ENCODE data around the gene CDK11B.

Gene CDK11B

DNA sequence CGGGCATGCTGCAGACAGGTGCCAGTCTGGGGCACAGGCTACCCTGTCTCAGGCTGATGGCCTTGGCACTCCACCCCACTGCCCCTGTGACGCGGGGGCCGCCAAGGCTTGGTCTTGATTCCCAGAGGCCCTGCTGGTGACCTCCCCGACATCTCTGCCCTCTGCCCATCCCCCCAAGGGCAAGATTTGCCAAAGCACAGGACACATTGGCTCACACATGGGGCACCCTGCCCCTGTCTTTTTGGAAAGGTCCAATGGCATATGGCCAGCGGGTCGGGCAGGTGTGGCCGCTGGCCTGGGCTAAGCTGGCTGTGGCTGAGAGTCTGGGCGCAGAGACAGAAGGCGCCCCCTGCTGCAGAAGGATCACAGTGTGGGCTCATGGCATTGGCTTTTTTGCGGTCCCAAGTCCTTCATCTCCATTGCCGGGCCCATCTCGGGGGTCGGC lies 38.9 kb downstream of the CDK11B start:
- H3K4me1 ChIP-seq (ENCODE audit: control insufficient read depth, insufficient read depth, low read length) = peaks cover 8% of the 10 kb centered on the region
- WGBS, 2 experiments = 81 to 82% methylated on average over 14 of the region's 14 CpGs

DNA sequence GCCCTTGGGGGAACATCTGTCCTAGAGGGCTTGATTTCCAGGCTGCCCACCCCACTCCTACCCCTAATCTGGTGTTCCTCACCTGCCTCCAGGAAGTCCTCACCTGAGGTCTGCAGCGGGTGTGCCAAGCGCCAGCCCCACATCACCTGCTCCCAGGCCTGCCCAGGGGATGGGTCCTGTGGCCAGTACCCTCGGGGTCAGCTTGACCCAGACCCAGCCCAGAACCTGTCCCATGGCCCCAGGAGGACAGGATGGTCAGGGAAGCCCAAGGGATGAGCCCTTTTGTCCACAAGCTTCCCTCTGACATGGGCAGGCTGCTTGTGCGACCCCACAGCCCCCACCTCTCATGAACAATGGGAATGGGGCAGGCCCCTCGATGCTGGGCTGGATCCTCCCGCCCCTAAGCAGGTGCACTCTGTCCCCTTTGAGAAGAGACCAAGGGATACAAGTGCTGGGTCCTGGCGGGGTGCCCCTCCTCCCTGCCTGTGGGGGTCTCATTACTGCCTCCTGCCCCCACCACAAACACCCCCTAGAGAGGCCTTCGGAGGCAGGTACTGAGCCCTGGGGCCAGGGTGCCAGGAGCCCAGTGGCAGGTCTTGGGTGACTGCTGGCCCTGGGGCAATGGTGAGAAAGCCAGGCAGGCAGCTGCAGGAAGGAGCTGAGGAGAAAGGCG lies 40.3 kb downstream of the CDK11B start:
- Histone ChIP-seq H3K9me3 (ENCODE audit: control insufficient read depth, low read length) (no peaks in the 10 kb centered on the region), H3K4me3 (ENCODE audit: insufficient read depth, low read depth, low read length) (no peak overlapping the region), H3K4me1 (ENCODE audit: control insufficient read depth, insufficient read depth, low read length) (peaks cover 16% of the 10 kb centered on the region), H3K27ac (ENCODE audit: insufficient read depth, low read depth, low read length, poor library complexity, severe bottlenecking) (no peak overlapping the region), H3K36me3 (ENCODE audit: control insufficient read depth, insufficient read depth, low read length) (peaks cover 4% of the 10 kb centered on the region), H3K27me3 (ENCODE audit: control insufficient read depth, insufficient read depth, low read length, poor library complexity, severe bottlenecking) (no peaks in the 10 kb centered on the region)
- 89 to 90% methylated on average over 9 of the region's 9 CpGs for WGBS, 2 experiments

More for the DNA sequence above, 38.9 kb downstream of the CDK11B start:
- Histone ChIP-seq H3K27ac (ENCODE audit: insufficient read depth, low read depth, low read length, poor library complexity, severe bottlenecking) (no peak overlapping the region), H3K36me3 (ENCODE audit: control insufficient read depth, insufficient read depth, low read length) (peaks cover 4% of the 10 kb centered on the region), H3K9me3 (ENCODE audit: control insufficient read depth, low read length) (no peaks in the 10 kb centered on the region), H3K27me3 (ENCODE audit: control insufficient read depth, insufficient read depth, low read length, poor library complexity, severe bottlenecking) (no peaks in the 10 kb centered on the region), H3K4me3 (ENCODE audit: insufficient read depth, low read depth, low read length) (no peak overlapping the region)

DNA sequence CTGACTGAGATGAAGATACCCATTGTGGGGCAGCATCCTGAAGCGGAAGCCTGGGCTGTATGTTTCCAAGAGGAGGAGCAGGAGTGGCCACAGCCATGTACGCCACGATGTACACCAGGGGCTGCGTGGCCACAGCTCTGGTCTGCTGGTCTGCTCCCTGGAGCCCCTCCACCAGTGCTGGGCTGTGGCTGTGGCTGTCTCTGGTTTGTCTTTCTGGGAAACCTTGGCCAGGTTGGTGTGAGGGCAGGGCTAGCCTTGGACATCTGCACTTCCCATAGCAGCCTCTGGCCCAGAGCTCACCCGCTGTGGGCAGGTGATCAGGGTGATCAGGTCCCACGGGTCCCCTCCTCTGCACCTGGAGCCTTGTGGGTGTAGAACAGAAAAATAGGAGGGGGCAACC lies 40.9 kb downstream of the CDK11B start:
- Histone ChIP-seq H3K4me3 (ENCODE audit: insufficient read depth, low read depth, low read length) (no peak overlapping the region), H3K9me3 (ENCODE audit: control insufficient read depth, low read length) (no peaks in the 10 kb centered on the region), H3K4me1 (ENCODE audit: control insufficient read depth, insufficient read depth, low read length) (peaks cover 16% of the 10 kb centered on the region), H3K36me3 (ENCODE audit: control insufficient read depth, insufficient read depth, low read length) (peaks cover 4% of the 10 kb centered on the region), H3K27me3 (ENCODE audit: control insufficient read depth, insufficient read depth, low read length, poor library complexity, severe bottlenecking) (no peaks in the 10 kb centered on the region), H3K27ac (ENCODE audit: insufficient read depth, low read depth, low read length, poor library complexity, severe bottlenecking) (no peak overlapping the region)
- 93 to 97% methylated on average over 6 of the region's 6 CpGs for WGBS, 2 experiments

DNA sequence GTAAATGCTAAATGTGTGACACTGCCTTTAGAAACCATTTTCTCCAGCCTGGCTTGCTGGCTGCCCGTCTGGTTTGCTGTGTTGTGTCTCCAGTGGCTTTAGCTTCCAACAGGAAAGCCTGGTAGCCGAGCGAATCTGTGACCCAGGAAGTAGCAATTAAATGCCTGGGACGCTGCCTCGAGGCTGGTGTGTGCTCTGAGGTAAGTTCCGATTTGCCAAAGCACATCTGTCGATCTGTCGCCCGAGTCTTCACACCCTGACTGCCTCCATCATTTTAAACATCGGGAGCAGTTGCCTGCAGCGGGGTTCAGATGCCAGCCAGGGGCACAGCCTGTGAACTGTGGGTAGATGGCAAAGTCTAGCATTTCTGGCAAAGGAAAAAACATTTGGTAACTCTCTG lies 41.3 kb downstream of the CDK11B start:
- no peak overlapping the region for H3K27ac ChIP-seq (ENCODE audit: insufficient read depth, low read depth, low read length, poor library complexity, severe bottlenecking)
- 95 to 96% methylated on average over 11 of the region's 11 CpGs for WGBS, 2 experiments
- no peaks in the 10 kb centered on the region for H3K9me3 ChIP-seq (ENCODE audit: control insufficient read depth, low read length)
- no peak overlapping the region for H3K4me3 ChIP-seq (ENCODE audit: insufficient read depth, low read depth, low read length)
- peaks cover 16% of the 10 kb centered on the region for H3K4me1 ChIP-seq (ENCODE audit: control insufficient read depth, insufficient read depth, low read length)
- peaks cover 4% of the 10 kb centered on the region for H3K36me3 ChIP-seq (ENCODE audit: control insufficient read depth, insufficient read depth, low read length)
- no peaks in the 10 kb centered on the region for H3K27me3 ChIP-seq (ENCODE audit: control insufficient read depth, insufficient read depth, low read length, poor library complexity, severe bottlenecking)

DNA sequence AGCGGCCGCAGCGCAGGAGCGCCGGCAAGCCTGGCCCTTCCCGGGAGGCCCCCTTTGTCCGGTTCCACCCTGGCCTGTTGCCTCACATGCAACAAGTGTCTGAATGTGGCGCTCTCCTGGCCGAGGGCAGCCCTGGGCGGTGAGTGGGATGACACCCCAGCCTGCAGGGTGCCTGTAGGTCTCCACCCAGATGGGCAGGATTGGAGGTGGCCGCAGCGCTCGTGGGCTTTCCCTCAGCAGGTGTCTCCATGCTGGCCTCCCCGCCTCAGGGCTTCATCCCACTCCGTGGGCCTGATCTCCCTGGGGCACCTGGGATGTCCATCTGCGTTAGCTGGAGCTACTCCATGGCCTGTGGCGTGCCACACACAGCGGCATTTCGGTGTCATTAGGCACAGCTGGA lies 42.0 kb downstream of the CDK11B start:
- Histone ChIP-seq H3K9me3 (ENCODE audit: control insufficient read depth, low read length) (no peaks in the 10 kb centered on the region), H3K4me3 (ENCODE audit: insufficient read depth, low read depth, low read length) (peak overlapping the region; percentile 94), H3K36me3 (ENCODE audit: control insufficient read depth, insufficient read depth, low read length) (peaks cover 4% of the 10 kb centered on the region), H3K27me3 (ENCODE audit: control insufficient read depth, insufficient read depth, low read length, poor library complexity, severe bottlenecking) (no peaks in the 10 kb centered on the region), H3K4me1 (ENCODE audit: control insufficient read depth, insufficient read depth, low read length) (peaks cover 16% of the 10 kb centered on the region), H3K27ac (ENCODE audit: insufficient read depth, low read depth, low read length, poor library complexity, severe bottlenecking) (no peak overlapping the region)
- 85 to 87% methylated on average over 19 of the region's 19 CpGs for WGBS, 2 experiments

DNA sequence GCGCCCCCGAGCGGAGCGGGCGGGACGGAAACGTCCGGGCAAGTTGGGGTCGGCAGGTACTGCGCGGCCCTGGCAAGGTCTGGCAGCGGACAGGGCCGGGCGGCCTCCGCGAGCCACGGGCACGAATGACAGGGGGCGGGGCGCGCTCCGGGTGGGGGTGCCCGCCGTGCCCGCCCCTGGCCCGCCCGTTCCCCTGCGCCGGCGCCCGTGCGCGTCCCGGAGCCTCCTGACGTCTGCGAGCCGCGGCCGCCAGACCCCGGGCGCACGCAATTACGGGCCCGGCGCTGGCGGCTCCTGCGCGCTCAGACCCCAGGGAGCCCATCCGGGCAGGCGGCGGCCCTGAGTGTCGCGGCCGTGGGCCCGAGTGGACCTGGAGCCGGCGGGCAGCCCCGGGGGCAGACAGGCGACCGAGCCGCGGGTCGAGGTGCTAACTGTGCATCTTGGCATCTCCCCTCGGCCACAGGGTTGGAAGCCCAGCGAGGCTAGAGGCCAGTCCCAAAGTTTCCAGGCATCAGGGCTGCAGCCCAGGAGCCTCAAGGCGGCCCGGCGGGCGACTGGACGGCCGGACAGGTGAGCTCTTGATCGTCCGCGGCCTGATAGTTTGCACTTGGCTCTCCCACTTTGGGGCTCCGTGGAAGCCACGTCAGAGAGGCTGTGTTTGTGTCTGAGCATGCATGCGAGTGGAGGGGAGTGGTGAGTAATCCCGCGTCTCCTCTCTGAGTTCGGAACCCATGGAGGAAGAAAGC lies 42.6 kb downstream of the CDK11B start:
- peak overlapping the region; percentile 94 for H3K4me3 ChIP-seq (ENCODE audit: insufficient read depth, low read depth, low read length)
- peaks cover 16% of the 10 kb centered on the region for H3K4me1 ChIP-seq (ENCODE audit: control insufficient read depth, insufficient read depth, low read length)
- 10 to 11% methylated on average over 80 of the region's 80 CpGs for whole genome bisulfite sequencing, 2 experiments
- peaks cover 4% of the 10 kb centered on the region for H3K36me3 ChIP-seq (ENCODE audit: control insufficient read depth, insufficient read depth, low read length)
- H3K27me3 ChIP-seq (ENCODE audit: control insufficient read depth, insufficient read depth, low read length, poor library complexity, severe bottlenecking) = no peaks in the 10 kb centered on the region
- no peak overlapping the region for H3K27ac ChIP-seq (ENCODE audit: insufficient read depth, low read depth, low read length, poor library complexity, severe bottlenecking)
- H3K9me3 ChIP-seq (ENCODE audit: control insufficient read depth, low read length) = no peaks in the 10 kb centered on the region

DNA sequence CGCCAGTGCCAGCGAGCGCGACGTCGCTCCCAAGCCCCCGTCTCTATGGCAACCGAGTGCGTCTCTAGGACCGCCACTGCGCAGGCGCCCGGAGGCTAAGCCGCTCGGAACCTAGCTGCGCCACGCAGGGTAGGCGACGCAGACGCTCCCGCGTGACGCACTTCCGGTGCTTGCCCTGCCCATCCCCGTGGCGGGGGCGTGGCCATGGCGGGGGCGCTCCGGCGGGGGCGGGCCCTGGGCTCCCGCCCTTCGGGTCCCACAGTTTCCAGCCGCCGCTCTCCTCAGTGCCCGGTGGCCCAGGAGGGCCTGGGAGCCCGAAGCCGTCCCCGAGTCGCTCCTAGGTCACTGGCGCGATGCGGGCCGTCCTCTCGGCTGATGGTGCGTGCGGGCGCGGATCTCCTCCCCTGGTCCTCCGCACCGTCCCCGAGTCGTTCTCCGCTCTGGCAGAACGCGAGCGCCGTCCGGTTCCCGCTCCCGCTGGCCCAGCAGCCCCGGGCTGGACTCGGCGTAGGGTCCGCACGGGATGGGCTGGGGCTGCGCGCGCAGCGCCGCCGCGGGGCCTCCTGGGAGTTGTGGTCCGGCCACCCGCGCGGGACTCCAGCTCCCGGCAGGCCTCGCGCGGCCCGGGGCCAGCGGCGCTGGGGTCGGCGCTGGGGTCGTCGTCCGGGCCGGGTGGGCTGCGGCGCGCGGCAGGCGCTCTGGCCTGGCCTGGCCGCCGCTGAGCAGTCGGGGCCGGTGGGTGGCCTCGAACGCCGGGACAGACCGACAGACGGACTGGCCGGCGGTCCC lies 43.4 kb downstream of the CDK11B start, which contains the start of gene MIB2:
TSS of gene MIB2 (plus strand) at position 245 of the 789 bp plus-strand sequence. CDS start 7,953 bp downstream, outside the sequence.
- WGBS, 2 experiments = 0% methylated on average over 107 of the region's 107 CpGs
- H3K4me1 ChIP-seq (ENCODE audit: control insufficient read depth, insufficient read depth, low read length) = peaks cover 16% of the 10 kb centered on the region
- H3K9me3 ChIP-seq (ENCODE audit: control insufficient read depth, low read length) = no peaks in the 10 kb centered on the region
- peaks cover 4% of the 10 kb centered on the region for H3K36me3 ChIP-seq (ENCODE audit: control insufficient read depth, insufficient read depth, low read length)
- H3K4me3 ChIP-seq (ENCODE audit: insufficient read depth, low read depth, low read length) = peak within 1 kb of the TSS; percentile 94
- H3K27ac ChIP-seq (ENCODE audit: insufficient read depth, low read depth, low read length, poor library complexity, severe bottlenecking) = peak within 1 kb of the TSS; percentile 99
- H3K27me3 ChIP-seq (ENCODE audit: control insufficient read depth, insufficient read depth, low read length, poor library complexity, severe bottlenecking) = no peaks in the 10 kb centered on the region

DNA sequence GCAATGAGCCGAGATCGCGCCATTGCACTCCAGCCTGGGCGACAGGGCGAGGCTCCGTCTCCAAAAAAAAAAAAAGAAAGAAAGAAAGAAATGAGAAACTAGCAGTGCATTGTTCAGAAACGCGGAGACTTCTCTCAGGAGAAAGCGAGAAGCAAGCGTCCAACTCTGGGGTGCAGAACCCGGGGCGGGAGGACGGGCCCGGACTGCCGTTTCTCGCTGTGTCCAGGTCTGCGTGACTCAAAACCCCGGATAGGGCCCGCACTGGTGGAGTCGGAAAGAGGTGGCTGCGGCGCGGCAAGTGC lies 43.9 kb downstream of the CDK11B start:
- Histone ChIP-seq H3K4me1 (ENCODE audit: control insufficient read depth, insufficient read depth, low read length) (peaks cover 16% of the 10 kb centered on the region), H3K4me3 (ENCODE audit: insufficient read depth, low read depth, low read length) (peak overlapping the region; percentile 94), H3K27ac (ENCODE audit: insufficient read depth, low read depth, low read length, poor library complexity, severe bottlenecking) (peak overlapping the region; percentile 57), H3K9me3 (ENCODE audit: control insufficient read depth, low read length) (no peaks in the 10 kb centered on the region), H3K36me3 (ENCODE audit: control insufficient read depth, insufficient read depth, low read length) (peaks cover 4% of the 10 kb centered on the region), H3K27me3 (ENCODE audit: control insufficient read depth, insufficient read depth, low read length, poor library complexity, severe bottlenecking) (no peaks in the 10 kb centered on the region)
- 2% methylated on average over 23 of the region's 23 CpGs for WGBS, 2 experiments

DNA sequence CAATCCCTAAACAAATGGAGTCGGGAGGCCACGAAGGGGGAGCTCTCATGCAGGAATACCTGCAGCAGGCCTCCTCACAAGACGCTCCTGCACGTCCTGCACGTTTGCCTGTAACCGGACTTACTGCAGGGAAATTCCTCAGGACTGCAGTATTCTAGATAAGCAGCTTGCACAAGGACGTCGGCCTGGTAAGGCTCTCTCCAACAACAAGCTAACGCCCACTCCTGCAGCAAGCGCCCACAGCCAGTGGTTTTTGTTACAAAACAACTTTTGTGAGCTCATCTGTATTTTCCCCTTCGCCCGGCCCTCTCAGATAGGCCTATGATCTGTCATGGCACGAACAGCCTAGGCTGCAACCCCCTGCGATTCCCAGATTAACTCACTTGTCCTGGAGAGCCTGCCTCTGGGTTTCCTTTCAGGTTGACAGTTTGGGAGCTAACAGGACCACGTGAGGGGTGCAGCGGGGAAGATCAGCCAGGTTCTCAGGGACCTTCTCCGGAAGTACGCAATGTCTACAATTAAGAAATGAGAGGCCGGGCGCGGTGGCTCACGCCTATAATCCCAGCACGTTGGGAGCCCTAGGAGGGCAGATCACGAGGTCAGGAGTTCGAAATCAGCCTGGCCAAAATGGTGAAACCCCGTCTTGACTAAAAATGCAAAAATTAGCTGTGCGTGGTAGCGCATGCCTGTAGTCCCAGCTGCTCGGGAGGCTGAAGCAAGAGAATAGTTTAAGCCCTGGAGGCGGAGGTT lies 44.4 kb downstream of the CDK11B start:
- no peaks in the 10 kb centered on the region for H3K9me3 ChIP-seq (ENCODE audit: control insufficient read depth, low read length)
- peak overlapping the region; percentile 57 for H3K27ac ChIP-seq (ENCODE audit: insufficient read depth, low read depth, low read length, poor library complexity, severe bottlenecking)
- WGBS, 2 experiments = 50 to 52% methylated on average over 30 of the region's 30 CpGs
- H3K36me3 ChIP-seq (ENCODE audit: control insufficient read depth, insufficient read depth, low read length) = peaks cover 4% of the 10 kb centered on the region
- peak overlapping the region; percentile 94 for H3K4me3 ChIP-seq (ENCODE audit: insufficient read depth, low read depth, low read length)
- H3K27me3 ChIP-seq (ENCODE audit: control insufficient read depth, insufficient read depth, low read length, poor library complexity, severe bottlenecking) = no peaks in the 10 kb centered on the region
- peaks cover 16% of the 10 kb centered on the region for H3K4me1 ChIP-seq (ENCODE audit: control insufficient read depth, insufficient read depth, low read length)
